Activated CD4-positive, alpha-beta T cell treated with anti-CD3 and anti-CD28 coated beads, Interleukin-2, Interleukin-4, amounts not matched to agents 100 ng/mL and 50 ng/mL, durations not matched to agents 16 hours and 8 hours (primary cell): ENCODE measurements around the gene ANKS3.
"Not testable (repeated sequence)": the region's sequence is repeated elsewhere in the genome, so short reads cannot be mapped to it uniquely, and the experiment has no call there.

ENCODE experiments used
- DNase-seq: peaks from one replicate; pipeline ENCODE4 v3.0.0-alpha.2; 2020; ENCODE audit warnings: low spot score

The ANKS3 gene

DNA sequence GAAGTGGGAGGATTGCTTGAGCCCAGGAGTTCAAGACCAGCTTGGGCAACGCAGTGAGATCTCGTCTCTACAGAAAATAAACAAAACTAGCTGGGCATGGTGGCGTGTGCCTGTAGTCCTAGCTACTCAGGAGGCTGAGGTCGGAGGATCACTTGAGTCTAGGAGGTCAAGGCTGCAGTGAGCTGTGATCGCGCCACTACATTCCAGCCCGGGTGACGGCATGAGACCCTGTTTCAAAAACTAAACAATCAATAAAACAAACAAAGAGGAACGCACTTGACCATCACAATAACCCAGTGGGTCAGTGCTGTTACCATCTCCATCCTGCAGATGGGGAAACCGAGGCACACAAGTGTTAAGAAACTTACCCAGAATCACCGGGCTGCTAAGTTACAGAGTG lies 19.2 kb upstream of the ANKS3 start:
- no peak for DNase-seq

DNA sequence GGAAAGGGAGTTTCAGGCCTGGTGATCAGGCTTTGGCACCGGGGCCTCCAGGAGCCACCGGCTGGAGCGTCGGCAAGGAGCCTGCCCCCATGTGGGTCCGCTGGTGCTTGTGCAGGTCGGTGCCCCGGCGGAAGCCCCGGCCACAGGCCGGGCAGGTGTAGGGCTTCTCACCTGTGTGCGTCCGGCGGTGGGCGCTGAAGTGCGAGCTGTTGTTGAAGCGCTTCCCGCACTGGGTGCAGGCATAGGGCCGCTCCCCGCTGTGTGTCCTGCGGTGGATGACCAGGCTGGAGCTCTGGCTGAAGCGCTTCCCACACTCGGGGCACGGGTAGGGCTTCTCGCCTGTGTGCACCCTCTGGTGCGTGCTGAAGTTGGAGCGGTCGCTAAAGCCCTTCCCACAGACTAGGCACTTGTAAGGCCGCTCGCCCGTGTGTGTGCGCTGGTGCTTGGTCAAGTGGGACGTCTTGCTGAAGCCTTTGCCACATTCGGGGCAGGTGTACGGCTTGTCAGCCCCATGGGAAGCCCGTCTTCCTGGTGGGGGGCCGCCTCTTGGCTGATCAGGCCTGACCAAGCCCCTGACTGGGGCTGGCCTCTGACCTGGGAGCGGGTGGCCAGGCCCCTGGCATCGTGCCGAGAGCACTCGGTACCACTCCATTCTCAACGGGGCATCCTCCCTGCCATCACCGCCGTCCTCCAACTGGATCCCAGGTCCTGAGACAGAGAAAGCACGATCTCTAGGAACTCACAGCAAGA lies 18.5 kb upstream of the ANKS3 start:
- DNase-seq = no peak

DNA sequence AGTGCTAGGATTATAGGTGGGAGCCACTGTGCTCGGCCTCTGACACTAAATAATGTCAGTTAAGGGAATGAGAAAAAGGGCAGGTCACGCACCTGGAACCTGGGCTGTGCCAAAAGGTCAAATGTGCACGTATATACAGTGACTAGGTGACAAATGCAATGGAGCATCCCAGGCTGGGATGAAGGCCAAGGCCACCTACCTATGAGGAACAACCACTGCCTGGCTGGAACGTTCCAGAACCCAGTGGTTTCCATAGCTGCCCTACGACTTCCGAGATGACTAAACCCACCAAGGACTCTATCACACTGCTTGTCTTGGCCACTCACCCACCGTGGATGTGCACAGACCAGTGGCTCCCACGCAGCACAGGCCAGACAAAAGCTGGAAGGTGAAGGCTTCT lies 16.8 kb upstream of the ANKS3 start:
- no peak for DNase-seq

DNA sequence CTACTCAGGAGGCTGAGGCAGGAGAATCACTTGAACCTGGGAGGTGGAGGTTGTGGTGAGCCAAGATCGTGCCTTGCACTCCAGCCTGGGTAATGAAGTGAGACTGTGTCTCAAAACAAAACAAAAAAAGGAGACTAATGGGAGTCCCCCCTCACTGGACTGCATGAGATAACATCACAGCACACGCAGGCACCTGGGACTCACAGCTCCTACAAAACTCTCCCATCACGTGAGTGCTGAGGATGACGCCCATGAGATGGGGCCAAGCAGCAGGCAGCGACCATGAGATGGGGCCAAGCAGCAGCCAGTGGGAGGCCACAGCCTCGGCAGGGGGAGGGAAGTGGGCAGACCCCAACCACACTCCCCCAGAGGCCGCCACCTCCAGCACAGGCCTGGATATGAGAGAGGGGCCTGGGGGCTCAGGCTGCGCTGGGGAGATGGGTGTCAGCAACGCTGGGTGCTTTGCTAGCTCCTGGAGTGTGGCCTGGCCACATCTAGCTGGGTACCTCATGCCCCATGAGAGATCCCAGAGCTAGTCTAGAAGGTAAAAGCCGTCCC lies 15.7 kb upstream of the ANKS3 start:
- no peak for DNase-seq

DNA sequence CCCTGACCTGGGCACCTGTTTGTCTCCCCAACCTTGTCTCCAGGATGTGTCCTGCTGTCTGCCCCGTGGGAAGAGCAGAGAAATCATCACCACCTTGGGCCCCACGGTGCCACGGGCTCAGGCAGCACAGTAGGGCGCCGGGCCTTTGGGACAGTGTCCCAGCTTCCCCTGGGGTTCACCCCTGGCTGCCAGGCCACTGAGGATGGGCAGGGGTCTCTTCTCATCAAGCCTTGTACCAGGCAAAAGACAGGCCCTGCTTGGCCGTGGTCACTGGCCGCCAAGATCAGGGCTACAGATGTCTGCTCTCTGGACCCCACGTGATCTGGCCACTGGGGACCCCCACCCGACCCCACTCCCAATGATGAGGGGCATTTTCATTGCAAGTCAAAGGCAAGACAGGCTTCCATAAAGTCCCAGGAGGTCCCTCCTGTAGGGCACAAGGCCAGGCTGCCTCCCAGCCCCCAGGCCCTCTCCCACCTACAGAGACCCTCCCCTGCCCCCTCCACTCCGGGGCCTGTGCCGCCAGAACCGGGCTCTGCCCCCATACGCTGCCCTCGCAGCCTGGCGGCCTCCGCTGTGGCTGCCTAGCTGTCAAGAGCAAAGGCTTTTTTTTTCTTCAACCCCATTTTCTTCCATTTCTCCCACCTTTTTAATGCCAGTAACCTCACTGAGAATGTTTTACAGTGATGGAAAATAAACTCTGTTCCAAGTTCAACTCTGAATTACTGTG lies 14.8 kb upstream of the ANKS3 start:
- no peak for DNase-seq

DNA sequence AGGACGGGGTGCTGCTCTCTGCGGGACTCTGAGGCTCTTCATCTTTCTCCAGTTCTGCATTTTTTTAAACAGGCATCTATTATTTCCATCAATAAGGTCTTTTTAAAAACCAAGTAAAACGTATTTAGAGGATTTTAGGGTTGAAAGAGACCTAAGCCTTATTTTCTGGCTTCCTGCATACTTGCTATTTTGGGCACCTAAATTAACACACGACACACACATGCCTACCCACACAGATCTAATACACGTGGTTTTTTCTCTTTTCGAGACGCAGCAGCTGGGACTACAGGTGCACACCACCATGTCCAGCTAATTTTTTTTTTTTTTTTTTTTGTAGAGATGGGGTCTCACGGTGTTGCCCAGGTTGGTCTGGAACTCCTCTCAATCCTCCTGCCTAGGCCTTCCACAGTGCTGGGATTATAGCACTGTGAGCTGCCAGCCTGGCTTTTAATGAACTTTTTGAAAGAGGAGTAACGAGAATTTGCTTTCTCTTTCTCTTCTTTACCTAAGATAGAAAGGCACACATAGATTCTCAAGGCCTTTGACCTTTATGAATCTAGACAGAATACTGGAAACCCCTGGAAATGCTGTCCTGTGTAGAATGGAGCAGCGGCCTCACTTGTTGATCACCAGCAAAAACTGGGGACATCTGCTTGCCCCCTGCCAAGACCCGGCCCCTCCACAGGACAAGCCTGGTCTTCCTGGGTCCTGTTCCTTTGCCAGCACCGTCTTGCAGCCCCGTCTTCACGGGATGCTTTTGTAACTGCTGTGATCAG lies 14.0 kb upstream of the ANKS3 start:
- no peak for DNase-seq

DNA sequence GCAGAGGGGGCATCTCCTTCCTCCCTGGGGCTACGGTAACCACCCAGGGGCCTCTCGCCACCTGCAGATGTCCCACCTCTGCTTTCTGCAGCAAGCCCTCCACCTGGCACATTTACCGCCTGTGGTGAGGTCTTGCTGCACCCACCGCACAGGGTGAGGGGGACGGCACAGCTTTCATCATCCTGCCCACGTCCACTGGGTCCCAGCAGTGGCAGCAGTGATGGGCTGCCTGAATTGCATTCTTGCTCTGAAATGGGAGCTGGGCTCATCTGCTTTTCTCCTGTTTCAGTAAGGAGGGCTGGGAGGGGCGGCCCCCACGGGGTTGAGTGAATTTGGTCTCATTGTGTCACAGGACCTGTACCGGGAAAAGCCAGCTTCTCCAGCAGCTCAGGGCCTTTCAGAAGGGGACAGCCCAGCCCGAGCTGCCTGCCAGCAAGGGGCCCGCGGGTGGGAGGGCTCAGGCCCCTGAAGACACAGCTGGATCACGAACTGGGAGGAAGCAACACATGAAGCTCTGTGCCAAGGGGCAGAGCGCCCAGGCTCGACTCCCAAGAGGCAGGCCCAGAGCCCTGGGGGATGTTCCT lies 13.0 kb upstream of the ANKS3 start:
- no peak for DNase-seq

DNA sequence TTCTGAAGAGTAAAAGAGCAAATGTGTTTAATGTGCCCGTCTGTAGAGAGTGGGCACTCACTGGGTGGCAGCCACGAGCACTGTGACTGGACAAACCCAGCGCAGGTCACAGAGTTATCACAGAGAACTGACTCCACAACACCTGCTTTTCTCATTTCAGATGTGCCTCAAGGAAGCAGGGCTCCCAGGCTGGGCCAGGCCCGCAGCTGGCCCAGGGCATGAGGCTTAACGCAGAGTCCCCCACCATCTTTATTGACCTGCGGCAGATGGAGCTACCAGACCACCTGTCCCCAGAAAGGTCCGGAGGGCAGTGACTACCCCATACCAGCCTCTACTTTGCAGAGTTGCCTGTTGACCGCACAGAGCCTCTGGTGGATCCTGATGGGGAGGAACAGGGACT lies 12.1 kb upstream of the ANKS3 start:
- no peak for DNase-seq

DNA sequence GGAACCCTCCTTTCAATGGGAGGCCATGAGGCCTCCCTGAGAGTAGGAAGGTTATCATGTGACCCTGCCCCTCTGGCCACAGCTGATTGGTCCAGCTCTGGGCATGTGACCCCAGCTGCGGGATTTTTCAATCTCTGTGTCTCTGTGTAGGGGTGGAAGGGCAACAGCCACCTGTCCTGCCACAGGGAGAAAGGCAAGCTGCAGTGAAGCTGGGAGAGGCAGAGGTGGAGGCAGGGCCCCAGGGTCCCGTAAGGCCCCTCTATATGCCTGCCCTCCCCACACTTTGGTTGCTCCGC lies 11.2 kb upstream of the ANKS3 start:
- DNase-seq = no peak

DNA sequence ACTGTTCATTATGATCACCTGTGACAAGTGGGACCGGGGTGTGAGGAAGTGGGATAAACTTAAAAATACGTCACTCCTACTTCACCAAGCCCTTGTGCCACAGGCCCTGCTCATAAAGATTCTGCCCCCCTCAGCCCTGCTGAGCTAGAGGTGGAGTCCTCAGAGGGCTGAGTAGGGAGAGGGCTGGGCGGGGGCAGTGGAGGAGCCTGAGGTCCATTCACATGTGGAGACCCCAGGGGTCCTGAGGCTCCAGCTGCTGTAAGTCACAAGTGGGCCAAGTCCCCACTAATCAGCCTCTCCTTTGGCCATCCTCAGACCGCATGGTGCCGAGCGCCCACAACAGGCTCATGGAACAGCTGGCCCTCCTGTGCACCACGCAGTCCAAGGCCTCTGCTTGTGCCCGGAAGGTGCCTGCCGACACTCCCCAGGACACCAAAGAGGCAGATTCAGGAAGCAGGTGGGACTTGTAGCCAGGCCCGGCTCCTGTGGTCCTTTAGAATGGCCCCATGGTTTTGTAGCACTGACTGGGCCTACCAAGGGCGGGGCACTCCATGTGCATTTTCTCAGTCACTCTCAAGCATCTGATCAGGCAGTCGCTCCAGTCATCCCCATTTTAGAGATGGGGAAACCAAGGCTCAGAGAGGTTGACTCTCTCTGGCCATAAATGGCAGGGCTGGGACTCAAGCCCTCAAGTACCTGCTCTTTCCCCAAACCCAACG lies 10.6 kb upstream of the ANKS3 start:
- DNase-seq = no peak

DNA sequence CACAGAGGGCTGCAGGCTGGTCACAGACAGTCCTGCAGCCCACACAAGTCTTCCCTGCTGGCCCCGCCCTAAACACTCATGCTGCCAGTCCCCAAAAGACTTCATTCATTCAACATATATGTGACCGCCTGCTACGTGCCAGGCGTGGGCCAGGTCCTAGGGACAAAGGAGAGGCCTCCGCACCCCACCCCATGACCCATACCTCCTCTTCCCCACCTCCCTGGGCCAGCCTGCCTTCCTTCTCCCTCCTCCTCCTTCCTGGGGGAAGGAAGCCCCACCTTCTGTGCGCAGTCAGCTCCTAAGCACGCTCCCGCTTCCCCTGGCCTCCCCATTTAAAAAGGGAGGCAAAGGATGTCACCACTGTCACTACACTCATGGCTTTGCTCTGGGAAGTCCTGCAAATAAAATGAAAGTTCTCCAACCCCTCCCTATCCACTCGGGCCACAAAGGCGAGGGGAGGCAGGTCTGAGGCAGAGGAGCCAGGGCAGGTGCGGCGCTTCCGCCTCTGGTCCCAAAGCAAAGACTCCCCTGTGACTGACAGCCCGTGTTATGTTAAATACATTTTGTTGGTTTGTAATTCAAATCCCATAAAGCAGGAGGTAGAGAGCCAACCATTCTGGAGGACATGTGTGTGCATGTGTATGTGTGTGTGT lies 9.3 kb upstream of the ANKS3 start:
- no peak for DNase-seq

DNA sequence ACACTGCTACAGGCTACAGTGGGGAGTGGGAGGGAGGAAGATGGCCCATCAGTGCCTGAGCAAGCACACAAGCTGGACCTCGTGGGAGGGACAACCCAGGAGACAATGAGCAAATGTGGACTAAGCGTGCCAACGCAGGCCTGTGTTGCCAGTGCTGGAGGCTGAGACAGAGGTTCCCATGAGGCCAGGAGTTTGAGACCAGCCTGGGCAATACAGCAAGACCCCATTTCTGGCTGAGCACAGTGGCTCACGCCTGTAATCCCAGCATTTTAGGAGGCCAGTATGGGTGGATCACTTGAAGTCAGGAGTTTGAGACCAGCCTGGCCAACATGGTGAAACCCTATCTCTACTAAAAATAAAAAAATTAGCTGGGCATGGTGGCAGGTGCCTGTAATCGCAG lies 4.3 kb upstream of the ANKS3 start:
- not testable (repeated sequence) for DNase-seq

DNA sequence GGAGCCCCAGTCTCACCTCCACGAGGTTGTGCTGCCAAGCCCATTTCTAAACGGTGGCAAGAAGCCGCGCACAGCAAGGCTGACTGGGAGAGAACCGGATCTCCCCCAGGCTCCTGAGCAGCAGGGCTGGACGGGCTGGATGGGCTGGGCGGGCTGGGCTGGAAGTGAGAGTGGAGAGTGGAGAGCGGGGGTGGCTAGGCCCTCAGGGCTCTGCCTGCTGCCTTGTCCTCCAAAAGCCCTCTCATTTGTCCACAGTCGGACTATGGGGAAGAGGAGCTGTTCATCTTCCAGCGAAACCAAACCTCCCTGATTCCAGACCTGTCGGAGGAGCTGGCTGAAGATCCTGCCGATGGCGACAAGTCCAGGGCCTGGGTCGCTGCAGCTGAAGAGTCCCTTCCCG lies 3.5 kb upstream of the ANKS3 start:
- DNase-seq = no peak

DNA sequence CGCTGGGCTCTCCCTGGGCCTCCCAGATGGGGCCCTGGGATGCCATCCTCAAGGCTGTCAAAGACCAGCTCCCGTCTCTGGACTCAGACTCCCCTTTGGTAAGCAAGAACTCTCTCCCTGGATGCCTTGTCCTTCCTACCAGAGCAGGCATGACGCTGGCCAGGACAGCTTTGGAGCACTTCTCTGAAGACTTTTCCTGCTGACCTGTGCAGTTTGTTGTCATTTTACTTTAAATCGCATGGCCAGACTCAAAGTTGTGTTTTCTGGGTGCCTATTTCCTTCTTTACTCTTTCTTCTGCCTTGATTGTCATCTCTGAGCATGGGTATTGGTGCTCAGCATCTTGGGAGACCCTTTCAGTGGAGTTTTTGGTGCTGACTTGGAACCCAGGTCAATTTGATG lies 2.5 kb upstream of the ANKS3 start:
- DNase-seq = no peak

DNA sequence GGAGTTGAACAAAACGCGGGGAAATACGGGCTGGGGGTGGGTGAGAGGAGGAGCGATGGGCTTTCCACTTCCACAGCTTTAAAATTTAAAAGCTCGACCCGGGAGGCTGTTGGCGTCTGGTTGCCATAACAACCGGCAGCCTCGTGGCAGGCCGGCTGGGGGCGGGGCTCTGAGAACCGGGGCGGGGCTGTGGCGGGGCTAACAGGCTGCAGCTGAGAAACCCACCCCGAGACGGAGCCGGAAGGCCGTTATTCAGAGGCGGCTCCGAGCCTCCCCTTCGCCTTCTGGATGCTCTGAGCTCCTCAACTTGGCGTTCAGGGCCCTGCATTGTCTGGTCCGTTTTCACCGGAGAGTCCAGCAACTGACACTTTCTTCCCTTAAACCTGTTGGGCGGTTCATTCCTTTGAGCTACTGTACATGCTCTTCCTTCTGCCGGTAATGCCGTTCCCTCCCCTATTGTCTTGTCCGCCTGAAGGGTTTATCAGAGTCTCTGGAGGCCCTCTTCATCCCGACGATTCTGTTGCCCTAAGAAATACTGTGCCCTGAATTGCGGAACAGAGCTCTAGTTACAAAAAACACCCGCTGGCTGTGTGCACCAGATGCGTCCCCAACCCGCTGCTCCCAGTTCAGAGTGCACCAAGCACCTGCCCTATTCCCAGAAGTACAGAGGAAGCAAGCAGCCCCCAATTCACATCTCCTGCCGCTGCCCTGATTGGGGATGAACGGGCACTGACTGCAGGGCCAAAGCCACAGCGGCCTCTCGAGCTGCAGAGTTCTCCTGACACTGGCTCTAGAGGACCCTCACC lies 862 bp upstream of the ANKS3 start:
- DNase-seq = peak; percentile 92

DNA sequence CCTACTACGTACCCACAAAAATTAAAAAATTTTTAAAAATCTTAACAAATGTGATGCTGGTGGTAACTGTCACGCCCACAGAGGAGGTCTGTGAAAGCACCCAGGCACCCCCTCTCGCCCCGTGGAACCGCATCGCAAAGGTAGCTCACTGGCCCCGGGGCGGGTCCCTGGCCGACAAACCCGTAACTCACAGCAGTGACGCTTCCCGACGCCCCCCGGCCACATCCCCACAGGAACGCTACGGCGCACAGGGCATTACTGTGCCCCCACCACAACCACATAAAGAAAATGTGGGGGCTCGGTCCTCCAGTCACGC lies 366 bp downstream of the ANKS3 start:
- DNase-seq = no peak

DNA sequence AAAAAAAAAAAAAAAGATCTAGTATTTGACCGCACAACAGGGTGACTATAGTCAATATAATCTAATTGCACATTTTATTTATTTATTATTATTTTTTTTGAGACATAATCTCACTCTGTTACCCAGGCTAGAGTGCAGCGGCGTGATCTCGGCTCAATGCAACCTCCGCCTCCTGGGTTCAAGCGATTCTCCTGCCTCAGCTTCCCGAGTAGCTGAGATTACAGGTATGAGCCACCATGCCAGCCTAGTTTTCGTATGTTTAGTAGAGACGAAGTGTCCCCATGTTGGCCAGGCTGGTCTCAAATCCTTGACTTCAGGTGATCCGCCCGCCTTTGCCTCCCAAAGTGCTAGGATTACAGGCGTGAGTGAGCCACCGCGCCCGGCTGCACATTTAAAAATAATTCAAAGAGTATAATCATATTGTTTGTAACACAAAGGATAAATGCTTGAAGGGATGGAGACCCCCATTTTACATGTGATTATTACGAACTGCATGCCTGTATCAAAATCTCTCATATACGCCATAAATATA lies 794 bp downstream of the ANKS3 start:
- no peak for DNase-seq

DNA sequence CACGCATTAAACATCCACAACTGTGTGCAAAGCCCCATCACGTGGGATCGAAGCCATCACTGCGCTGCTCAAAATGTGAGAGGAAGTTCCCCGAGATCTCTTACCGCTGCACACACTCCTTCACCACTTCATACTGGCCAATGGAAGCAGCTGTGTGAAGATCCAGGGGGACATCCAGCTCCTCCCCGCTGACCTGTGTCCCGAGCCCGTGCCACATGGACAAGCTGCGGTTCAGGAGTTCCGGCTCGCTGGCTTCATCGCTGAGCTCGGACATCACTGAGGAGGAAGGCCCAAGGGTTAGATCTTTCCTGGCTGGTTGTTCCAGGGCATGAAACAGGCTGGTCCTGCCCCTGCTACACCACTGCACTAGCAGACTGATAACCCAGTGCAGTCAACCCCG lies 4.2 kb downstream of the ANKS3 start:
- no peak for DNase-seq

DNA sequence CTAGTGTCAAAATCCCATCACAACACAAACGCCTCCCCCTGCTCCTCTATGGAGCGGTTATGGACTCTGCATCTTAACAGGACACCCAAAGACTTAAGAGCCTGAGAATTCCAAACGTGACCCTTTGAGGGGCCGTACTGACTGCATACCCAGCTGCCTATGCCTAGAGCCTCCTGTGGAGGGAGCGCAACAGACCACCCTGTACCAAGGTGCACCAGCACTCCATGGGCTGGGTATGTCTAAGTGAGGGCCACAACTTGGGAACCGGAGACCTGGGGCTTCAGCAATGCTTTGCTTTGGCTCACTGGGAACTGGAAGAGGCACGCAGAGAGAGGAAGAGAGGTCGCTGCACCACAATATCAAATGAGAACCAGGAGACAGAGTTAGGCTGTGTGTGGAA lies 5.4 kb downstream of the ANKS3 start:
- no peak for DNase-seq

DNA sequence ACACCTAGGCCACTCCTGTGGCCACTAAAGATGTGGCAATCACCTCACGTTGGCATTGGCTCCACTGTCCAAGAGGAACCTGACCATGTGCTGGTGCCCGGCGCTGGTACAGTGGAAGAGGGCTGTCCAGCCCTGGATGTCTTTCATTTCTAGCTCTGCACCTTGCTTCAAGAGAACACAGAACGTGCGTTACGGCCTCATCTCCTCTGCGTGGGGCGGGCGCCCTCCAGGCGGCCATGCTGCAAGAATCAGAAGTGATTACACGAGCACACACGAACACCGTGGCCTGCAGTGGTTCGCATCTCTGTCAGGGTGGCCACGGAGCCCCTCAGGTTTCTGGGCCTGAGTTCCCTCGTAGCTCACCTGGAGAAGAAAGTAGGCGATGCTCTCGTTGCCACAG lies 7.5 kb downstream of the ANKS3 start:
- DNase-seq = no peak
